ENCODE measurements around the gene PSMG1.
"Not testable (repeated sequence)": the region's sequence is repeated elsewhere in the genome, so short reads cannot be mapped to it uniquely, and the experiment has no call there.

The PSMG1 gene, protein sequence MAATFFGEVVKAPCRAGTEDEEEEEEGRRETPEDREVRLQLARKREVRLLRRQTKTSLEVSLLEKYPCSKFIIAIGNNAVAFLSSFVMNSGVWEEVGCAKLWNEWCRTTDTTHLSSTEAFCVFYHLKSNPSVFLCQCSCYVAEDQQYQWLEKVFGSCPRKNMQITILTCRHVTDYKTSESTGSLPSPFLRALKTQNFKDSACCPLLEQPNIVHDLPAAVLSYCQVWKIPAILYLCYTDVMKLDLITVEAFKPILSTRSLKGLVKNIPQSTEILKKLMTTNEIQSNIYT

DNA sequence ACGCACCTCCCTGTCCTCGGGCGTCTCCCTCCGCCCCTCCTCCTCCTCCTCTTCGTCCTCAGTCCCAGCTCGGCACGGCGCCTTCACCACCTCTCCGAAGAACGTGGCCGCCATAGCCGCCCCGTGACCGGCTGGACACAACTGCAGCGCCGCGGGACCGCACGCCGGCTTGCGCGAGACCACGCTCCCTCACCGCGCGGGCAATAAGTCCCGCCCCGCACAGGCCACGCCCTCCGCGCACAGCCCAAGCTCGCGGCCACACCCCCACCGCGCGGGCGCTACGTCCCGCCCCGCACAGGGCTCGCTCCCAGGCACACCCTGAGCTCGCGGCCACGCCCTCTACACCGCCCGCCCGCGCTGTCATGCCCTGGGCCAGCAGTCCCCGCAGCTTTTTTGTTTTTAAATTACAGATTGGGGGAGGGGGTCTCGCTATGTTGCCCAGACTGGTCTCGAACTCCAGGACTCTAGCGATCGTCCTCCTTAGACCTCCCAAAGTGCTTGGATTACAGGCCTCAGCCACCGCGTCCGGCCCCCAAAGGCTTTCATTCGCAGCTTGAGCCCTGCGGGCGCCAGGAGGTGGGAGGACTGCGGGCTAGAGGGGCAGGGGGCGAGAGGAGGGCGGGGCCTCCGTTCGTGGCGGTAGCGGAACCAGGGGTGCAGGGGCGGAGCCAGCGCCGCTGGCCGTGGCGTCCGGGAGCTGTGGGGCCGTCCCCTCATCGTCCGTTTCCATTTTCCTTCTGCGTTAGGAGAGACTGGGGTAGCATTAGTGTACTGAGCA is at the start of gene PSMG1:
PSMG1 (minus strand) TSS at position 180 of the 778 bp plus-strand sequence; CDS start at position 114, 66 bp downstream.
- H3K27ac ChIP-seq: peak within 1 kb of the TSS; percentile 79
- TF ChIP-seq, protein P1, sequence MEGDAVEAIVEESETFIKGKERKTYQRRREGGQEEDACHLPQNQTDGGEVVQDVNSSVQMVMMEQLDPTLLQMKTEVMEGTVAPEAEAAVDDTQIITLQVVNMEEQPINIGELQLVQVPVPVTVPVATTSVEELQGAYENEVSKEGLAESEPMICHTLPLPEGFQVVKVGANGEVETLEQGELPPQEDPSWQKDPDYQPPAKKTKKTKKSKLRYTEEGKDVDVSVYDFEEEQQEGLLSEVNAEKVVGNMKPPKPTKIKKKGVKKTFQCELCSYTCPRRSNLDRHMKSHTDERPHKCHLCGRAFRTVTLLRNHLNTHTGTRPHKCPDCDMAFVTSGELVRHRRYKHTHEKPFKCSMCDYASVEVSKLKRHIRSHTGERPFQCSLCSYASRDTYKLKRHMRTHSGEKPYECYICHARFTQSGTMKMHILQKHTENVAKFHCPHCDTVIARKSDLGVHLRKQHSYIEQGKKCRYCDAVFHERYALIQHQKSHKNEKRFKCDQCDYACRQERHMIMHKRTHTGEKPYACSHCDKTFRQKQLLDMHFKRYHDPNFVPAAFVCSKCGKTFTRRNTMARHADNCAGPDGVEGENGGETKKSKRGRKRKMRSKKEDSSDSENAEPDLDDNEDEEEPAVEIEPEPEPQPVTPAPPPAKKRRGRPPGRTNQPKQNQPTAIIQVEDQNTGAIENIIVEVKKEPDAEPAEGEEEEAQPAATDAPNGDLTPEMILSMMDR (IDR thresholded peaks at IDR 0.05): no peak
- no peak for TF ChIP-seq ZFX (IDR thresholded peaks at IDR 0.05; ENCODE audit: borderline replicate concordance)

DNA sequence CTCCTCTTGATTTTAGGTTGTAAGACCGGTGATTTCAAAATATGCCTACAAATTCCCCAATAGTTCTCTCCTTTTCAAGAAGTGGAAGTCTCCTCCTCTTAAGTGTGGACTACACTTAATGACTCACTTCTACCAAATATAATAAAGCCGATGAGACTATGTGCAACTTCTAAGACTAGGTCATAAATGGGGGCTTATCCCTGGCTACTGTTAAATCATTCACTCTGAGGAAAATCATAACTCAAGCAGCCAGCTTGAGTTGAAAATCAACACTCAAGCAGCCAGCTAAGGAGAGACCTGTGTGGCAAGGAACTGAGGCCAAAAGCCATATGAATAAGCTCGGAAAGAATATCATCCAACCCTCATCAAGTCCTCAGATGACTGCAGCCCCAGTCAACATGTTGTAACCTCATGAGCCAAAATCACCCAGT is 49.6 kb upstream of the PSMG1 start:
- no peak overlapping the region for H3K27ac ChIP-seq
- TF ChIP-seq ZFX (IDR thresholded peaks at IDR 0.05; ENCODE audit: borderline replicate concordance): no peak
- TF ChIP-seq, protein P1 (IDR thresholded peaks at IDR 0.05): no peak

DNA sequence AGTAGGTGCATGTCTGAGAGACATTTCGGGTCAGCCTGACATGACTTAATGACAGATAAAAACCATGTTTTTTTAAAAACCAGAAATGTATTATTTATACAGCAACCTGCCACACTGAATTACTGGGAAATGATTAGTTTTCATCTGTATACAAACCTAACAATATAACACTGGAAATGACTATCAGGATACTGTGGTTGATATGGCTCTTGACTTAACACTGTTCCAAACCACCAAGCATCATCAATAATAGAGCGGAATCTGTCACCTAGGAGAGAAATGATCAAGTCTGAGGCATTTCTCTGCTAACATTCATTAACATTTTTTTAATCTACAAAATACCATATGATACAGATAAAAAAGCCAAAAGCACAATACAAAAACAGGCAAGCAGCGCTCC is 41.7 kb upstream of the PSMG1 start:
- TF ChIP-seq, protein P1 (IDR thresholded peaks at IDR 0.05): no peak
- no peak for TF ChIP-seq ZFX (IDR thresholded peaks at IDR 0.05; ENCODE audit: borderline replicate concordance)
- H3K27ac ChIP-seq: no peak overlapping the region

DNA sequence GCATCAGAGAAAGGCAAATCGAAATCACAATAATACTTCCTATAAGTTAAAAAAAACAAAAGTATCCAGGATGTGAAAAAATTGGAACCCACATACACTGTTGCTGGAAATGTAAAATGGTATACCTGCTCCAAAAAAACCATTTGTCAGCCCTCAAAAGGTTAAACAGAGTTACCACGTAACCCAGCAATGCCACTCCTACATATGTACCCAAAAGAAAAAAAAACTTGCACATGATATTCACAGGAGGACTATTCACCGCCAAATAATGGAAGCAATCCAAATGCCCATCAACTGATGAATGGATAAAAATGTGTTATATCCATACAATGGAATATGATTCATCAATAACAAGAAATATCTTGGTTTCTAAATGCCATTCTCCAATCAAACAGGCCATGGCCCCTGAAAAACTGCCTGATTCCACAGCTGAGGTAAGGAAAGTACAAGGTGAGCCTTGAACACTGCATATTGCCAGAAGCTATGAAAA is 38.8 kb upstream of the PSMG1 start:
- TF ChIP-seq, protein P1 (IDR thresholded peaks at IDR 0.05): no peak
- TF ChIP-seq ZFX (IDR thresholded peaks at IDR 0.05; ENCODE audit: borderline replicate concordance): no peak
- no peak overlapping the region for H3K27ac ChIP-seq

DNA sequence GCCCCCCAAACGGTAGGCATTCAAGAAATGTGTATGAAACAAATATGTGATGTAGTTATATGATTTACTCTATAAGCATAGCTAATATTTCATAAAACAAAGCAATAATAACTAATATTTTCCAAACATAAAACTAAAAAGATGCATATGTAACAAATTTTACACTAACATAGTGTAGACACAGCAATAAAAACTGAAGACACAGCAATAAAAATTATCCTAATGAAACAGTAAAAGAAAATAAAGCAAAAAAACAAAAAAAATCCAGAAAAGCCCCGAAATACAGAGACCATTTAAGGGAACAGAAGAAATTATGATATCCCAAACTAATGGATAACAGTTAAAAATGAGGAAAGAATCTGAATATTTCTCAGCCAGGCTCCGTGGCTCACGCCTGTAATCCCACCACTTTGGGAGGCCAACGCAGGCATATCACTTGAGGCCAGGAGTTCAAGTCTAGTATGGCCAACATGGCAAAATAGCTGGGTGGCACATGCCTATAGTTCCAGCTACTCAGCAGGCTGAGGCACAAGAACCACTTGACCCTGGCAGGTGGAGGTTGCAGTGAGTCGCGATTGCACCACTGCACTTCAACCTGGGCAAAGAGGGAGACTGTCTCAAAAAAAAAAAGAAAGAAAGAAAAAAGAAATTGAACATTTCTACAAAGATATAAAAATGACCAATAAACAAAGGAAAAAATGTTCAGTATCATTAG is 38.2 kb upstream of the PSMG1 start:
- no peak overlapping the region for H3K27ac ChIP-seq
- TF ChIP-seq, protein P1 (IDR thresholded peaks at IDR 0.05): no peak
- TF ChIP-seq ZFX (IDR thresholded peaks at IDR 0.05; ENCODE audit: borderline replicate concordance): no peak

DNA sequence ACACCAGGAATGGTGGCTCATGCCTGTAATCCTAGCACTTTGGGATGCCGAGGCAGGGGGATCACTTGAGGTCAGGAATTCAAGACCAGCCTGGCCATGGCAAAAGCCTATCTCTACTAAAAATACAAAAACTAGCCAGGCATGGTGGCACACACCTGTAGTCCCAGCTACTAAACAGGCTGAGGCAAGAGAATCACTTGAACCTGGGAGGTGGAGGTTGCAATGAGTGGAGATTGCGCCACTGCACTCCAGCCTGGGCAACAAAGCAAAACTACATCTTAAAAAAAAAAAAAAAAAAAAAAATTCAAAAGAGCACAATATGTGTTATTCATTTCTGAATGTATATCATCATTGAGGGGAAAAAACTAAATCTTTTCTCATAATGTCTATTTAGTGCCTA is 37.6 kb upstream of the PSMG1 start:
- H3K27ac ChIP-seq: not testable (repeated sequence)

DNA sequence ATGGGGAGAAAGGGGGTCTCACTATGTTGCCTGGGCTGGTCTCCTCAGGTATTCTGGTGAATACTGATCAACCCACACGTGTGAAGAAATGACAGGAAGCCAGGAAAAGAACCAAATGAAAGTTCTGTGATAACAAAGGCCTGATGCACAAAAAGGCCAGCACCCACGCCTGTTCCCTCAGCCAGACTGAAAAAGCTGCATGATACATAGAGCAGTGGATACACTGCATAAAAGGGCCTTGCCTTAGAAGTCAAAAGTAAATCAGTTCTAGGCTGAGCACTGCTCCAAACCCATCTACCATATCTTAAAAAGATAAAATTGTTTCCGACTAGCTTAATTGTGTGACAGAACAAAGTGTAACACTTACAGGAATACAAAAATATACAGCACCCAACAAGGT is 36.9 kb upstream of the PSMG1 start:
- TF ChIP-seq, protein P1 (IDR thresholded peaks at IDR 0.05): no peak
- no peak for TF ChIP-seq ZFX (IDR thresholded peaks at IDR 0.05; ENCODE audit: borderline replicate concordance)
- no peak overlapping the region for H3K27ac ChIP-seq

Data from 22Rv1 (cell line).